NCI-H2227 (cell line): ENCODE results near the gene CRELD2.

ENCODE experiments used
- DNase-seq: peaks from one replicate; lab custom pipeline; 2025; ENCODE audit not compliant: unreplicated experiment; lab: John Stamatoyannopoulos, UW

The CRELD2 gene

GRCh38 chr22:49955581-49956417 is 37.4 kb downstream of the CRELD2 start:
- DNase-seq: no peak

- no peak for DNase-seq
These were observed 38.0 kb downstream of the CRELD2 start for GRCh38 chr22:49956418-49956770.

GRCh38 chr22:49956914-49957825 is 38.7 kb downstream of the CRELD2 start:
- no peak for DNase-seq

DNA sequence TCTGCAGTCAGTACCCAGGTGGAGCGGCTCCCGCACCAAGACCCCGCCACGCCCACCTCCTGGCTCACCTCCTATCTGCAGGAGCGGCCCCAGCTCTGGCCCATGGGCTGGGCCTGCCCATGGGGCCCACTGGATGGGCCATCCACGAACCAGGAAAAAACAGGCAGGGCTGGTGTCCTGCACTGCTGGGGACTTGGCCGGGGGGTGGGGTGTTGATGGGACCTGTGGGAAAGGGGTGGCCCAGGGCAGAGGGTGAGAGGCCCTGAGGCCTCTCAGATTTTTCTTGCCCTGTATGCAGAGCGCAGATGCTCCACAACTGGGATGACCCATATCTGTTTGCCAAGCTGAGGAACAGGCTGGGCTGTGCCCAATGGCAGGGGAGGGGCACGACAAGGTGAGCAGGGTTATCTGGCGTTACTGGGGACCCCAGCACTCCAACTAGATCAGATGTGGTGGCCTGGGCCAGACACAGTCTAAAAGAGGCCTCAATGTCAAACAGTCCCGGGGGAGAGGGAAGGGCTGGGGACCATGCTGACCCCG is 39.5 kb downstream of the CRELD2 start:
- no peak for DNase-seq

- no peak for DNase-seq
These were observed 40.0 kb downstream of the CRELD2 start for GRCh38 chr22:49958366-49958921.

DNA sequence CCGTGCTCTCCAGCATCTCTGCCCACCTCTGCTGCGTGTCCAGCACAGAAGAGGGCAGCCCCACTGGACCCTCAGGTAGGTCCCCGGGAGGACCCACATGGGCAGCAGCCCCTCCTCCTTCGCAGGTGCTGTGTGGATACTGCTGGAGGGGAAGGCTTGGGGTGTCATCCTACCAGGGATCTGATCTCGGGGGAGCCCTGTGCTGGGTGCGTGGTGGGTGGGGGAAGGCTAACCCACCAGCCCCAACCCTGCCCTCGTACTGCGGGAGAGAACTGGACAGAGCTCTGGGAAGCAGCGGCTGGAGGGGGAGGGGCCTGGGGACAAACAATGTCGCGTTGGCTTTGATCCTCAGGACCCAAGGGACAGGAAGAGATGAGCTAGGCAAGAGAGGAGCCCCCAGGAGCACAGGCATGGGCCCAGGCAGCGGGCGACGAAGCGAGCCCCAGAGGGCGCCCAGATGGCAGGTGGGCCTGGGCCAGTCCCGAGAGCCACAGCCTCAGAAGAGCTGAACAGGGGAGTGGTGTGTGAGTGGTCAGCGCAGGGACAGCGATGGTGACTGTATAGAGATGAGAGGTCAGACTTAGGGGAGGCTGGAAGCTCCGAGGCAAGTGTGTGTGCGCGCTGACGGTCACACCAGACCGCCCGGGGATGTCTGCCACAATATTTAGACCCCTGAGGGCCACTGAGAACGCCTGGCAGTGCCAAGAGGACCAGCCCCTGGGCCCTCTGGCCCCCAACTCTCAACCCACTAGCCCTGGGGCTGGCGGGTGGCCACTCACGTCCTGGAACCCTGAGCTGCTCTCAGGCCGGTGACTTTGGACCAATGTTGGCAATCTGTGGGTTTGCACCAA is 40.7 kb downstream of the CRELD2 start:
- DNase-seq: no peak

DNA sequence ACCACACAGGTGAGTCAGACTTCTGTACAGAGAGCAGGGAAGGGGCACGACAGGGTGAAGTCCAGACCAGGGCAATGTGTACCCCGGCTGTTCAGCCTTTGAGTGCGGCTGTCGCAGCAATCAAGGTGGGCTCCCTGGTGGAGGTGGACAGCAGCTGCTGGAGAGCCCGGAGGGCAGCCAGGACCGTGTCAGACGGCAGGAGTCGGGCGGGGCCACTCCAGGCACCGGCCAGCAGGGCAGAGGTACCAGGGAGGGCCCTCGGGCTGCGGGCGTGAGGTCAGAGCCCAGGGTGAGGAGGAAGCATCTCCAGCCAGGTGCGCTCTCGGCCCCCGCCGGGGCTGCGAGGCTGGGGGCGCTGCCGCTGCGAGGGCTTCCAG is 41.3 kb downstream of the CRELD2 start:
- no peak for DNase-seq

- DNase-seq: peak; percentile 97
These were observed 41.9 kb downstream of the CRELD2 start, which contains the start of gene PIM3 for GRCh38 chr22:49960159-49961004. PIM3 (plus strand) TSS chr22:49960772; CDS start chr22:49960948, 176 bp downstream.

DNA sequence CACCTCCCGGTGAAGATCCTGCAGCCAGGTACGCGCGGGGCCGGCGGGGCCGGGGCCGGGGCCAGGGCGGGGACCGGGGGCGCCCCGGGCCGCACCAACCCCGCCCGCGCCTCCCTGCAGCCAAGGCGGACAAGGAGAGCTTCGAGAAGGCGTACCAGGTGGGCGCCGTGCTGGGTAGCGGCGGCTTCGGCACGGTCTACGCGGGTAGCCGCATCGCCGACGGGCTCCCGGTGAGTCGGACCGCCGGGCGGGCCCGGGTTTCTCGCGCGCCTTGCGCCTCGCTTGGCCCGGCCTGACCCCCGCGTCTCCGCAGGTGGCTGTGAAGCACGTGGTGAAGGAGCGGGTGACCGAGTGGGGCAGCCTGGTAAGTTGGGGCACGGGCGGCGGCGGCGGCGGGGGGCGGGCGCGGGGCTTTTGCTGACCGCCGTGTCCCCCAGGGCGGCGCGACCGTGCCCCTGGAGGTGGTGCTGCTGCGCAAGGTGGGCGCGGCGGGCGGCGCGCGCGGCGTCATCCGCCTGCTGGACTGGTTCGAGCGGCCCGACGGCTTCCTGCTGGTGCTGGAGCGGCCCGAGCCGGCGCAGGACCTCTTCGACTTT is 42.7 kb downstream of the CRELD2 start:
- peak; percentile 47 for DNase-seq

- DNase-seq: peak; percentile 47
These were observed 43.2 kb downstream of the CRELD2 start for GRCh38 chr22:49961601-49962011.

DNA sequence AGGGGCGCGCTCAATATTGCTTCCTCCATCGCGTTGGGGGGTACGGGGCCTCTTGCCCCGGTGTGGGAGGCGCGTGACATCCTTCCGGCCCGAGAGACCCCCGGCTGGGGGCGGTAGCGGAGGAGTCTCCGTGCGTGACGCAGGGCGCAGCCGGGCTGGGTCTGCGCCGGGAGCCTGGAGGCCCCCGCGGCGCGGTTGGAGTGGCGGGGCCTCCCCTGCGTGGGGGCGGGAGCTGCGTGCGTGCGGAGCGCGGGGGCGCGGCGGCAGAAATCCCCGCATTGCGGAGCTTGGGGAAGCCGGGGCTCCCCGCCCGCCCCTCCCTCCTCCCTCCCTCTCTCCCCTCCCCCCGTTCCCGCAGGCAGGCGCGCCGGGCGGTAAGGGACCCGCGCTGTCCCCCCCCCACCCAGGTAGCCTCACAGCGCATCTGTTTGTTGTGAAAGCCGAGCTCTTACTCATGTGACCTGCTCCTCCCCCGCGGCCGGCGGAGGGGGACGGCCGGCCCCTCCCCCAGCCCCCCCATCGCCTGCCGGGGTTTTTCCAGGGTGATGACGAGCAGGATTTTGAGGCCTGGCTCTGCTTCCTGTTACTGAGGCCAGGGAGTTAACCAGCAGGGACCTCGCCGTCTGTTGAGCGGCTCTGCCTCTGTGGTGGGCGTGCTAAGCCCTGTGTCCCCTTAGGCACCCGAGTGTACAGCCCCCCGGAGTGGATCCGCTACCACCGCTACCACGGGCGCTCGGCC is 43.7 kb downstream of the CRELD2 start:
- peak; percentile 70 for DNase-seq

DNA sequence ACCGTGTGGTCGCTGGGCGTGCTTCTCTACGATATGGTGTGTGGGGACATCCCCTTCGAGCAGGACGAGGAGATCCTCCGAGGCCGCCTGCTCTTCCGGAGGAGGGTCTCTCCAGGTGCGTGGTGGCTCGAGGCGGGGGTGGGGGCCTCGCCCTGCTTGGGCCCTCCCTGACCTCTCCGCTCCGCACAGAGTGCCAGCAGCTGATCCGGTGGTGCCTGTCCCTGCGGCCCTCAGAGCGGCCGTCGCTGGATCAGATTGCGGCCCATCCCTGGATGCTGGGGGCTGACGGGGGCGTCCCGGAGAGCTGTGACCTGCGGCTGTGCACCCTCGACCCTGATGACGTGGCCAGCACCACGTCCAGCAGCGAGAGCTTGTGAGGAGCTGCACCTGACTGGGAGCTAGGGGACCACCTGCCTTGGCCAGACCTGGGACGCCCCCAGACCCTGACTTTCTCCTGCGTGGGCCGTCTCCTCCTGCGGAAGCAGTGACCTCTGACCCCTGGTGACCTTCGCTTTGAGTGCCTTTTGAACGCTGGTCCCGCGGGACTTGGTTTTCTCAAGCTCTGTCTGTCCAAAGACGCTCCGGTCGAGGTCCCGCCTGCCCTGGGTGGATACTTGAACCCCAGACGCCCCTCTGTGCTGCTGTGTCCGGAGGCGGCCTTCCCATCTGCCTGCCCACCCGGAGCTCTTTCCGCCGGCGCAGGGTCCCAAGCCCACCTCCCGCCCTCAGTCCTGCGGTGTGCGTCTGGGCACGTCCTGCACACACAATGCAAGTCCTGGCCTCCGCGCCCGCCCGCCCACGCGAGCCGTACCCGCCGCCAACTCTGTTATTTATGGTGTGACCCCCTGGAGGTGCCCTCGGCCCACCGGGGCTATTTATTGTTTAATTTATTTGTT is 44.6 kb downstream of the CRELD2 start:
- DNase-seq: no peak

GRCh38 chr22:49963647-49964026 is 45.2 kb downstream of the CRELD2 start:
- DNase-seq: no peak

DNA sequence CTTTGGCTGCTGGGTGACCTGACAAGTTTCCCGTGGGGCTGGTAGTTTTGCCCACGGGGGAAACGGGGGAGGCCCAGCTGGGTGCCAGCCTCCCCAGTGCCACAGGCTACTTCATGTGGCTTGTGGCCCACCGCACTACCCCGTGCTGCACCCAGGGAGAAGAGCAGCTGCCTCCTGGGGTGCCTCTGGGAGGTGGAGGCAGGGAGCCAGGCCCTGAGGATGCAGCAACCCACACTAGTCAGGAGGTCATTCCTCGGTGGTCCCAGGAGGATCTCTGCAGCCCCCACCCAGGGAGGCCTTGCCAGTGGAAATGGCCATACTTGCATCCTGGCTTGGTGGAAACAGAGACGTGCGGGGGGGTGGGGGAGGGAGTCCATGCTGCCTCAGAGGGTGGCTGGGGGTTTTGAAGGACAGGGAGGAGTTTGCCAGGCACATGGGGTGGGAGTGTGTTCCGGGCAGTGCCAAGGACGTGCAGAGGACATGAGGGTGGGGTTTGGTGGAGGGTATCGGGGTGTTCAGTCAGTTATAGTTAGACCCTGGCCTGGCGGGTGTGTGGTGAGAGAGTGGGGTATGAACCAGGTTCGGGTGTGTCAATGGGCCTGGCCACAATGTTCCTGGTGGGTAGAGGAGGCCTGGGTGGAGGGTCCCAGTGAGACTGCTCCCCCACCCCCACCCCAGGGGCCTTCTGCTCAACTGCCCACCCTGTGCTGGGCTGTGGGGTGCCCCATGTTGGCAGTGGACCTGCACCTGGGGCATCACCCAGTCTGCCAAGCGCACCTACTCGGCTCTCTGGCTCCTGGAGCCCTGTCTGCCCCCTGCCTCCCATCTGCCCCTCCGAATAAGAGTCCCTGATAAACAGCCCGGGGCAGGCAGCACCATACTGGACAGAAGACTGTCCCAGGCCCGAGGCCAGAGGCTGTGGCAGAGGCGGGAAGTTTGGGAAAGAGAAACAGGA is 46.0 kb downstream of the CRELD2 start:
- no peak for DNase-seq

DNA sequence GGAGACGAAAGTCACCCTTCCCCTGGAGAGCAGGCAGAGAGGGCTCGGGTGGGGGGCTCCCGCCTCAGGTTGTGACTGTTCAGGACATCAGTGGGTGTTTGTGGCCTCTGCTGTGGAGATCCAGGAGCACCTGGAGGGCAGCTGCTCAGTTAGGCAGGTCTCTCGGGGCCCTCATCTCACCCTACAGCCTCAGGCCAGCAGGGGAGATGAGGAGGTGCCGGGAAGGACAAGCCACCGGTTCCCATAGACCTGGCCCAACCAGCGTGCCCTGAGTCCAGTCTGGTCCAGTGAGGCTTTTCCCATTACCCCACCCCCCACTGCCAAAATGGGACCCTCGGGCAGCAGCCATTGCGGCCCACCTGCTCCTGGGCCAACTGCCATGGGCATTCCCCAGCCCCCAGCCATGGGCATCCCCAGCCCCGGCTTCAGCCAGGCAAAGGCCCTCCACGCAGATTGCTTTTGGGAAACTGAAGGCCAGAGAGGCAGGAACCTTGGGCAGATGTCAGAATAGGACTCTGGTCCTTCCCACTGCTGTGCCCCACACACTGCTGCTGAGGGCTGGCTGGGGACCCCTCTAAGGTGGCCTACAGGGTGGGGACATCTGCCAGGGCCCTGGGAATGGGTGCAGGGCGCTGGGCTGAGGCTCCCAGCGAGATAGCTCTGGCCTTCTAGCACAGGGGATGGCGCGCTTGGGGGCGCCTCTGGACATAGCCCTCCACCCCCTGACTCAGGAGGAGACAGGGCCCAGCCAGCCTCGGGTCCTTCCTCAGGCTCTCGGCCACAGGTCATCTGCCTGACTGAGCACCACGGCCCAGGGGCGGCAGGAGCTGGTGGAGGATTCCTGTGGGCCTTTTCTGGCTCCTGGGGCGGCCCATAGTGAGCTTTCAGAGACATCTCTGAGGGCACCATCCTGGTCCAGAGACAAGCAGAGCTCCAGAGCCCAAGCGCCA is 46.9 kb downstream of the CRELD2 start:
- no peak for DNase-seq
